SIG-M5 treated with dmso at 0.1 percent for 504 hours (cell line): ENCODE data around the gene TOR1A.
"Not testable (repeated sequence)": the region's sequence is repeated elsewhere in the genome, so short reads cannot be mapped to it uniquely, and the experiment has no call there.

Experiments
- DNase-seq: peaks from one replicate; lab custom pipeline; 2025; ENCODE audit not compliant: unreplicated experiment; lab: John Stamatoyannopoulos, UW

The TOR1A gene

DNA sequence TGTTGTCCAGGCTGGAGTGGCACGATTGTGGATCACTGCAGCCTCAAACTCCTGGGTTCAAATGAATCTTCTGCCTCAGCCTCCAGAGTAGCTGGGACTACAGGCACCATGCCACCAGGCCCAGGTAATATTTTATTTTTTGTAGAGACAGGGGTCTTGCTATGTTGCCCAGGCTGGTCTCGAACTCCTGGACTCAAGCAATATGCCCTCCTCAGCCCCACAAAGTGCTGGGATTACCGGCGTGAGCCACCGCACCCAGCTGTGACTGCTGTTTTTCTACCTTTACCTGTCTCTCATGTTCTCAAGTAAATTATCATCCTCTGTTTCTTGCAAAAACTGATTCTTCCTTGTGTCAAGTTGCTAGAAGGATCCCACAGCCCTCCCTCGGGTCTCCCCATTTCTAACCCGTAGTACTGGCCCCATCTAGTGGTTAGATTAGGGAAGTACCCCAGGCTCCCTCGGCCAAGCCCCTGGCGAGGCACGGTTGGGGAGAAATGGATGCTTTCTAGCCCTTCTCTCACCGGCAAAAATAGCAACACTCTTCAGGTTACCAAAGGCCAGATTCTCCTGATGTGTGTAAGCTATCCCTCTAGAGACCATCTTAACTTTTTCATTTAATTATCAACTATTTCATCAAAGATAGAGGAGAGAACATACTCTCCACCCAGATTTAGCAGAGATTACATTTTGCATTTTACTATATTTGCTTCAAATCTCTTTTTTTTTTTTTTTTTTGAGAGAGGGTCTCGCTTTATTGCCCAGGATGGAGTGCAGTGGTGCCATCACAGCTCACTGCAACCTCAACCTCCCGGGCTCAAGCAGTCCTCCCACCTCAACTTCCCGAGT lies 40.2 kb downstream of the TOR1A start:
- DNase-seq, result peak; percentile 74

DNA sequence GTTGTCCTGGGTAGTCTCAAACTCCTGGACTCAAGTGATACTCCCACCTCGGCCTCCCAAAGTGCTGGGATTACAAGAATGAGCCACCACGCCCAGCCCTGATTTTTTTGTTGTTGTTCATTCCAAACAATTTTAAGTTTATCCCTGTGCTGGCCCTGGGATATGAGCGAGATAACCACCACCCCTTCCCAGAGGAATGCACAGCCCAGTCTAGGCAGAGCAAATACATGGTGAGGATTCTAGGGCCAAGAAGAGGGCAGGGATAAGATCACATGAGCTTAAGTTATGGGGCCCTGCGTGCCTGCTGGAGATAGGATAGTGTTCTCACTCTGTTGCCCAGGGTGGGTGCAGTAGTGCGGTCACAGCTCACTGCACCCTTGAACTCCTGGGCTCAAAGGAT lies 42.0 kb downstream of the TOR1A start:
- DNase-seq, result no peak

DNA sequence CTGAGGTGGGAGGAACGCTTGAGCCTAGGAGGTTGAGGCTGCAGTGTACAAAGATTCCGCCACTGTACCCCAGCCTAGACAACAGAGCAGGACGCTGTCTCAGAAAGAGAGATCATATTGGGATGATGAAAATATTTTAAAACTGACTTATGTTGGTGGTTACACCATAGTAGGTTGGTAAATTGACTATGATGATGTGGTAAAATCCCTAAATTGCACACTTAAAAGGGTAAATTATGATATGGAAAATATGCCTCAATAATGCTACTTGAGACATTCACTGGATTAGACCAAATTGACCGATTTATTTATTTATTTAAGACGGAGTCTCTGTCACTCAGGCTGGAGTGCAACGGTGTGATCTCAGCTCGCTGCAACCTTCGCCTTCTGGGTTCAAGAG lies 42.8 kb downstream of the TOR1A start:
- no peak for DNase-seq

DNA sequence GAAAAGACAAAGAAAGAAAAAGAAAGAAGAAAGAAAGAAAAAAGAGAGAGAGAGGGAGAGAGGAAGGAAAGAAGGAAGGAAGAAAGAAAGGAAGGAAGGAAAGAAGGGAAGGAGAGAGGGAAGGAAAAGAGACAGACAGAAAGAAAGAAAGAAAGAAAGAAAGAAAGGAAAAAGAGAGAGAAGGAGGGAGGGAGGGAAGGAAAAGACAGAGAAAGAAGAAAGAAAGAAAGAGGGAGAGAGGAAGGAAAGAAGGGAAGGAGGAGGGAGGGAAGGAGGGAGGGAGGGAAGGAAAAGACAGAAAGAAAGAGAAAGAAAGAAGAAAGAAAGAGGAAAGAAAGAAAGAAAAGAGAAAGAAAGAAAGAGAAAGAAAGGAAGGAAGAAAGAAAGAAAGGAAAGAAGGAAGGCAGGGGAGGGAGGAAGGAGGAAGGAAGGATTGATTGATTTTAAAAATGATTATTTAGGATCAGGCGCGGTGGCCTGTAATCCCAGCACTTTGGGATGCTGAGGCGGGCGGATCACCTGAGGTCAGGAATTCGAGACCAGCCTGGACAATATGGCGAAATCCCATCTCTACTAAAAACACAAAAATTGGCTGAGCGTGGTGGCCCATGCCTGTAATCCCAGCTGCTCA lies 44.3 kb downstream of the TOR1A start:
- no peak for DNase-seq

DNA sequence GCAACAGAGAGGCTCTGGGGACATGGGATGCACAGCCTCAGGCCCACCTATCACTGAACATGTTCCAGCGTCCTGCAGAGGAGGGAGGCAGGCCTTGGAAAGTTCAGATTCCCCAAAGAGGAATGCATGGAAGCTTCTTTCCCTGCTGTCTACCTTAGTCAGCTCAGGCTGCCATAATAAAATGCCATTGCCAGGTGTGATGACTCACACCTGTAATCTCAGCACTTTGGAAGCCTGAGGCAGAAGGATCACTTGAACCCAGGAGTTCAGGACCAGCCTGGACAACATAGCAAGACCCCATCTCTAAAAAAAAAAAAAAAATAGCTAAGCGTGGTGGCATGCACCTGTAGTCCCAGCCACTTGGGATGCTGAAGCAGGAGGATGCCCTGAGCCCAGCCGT lies 45.5 kb downstream of the TOR1A start:
- DNase-seq, result no peak

DNA sequence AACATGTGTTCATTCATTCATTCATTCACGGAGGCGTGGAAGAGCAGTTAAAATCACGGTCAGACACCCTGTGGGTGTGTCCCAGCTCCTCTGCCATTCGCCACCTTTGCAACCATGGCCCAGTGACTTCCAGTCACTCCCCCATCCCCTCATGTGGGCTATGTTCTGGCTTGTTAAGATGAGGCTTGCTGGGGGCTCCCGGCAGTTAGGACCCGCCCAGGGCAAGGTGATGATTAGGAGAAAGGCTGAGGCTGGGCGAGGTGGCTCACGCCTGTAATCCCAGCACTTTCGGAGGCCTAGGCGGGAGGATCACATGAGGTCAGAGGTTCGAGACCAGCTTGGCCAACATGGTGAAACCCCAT lies 46.2 kb downstream of the TOR1A start:
- no peak for DNase-seq

- peak; percentile 98 for DNase-seq
Measured at GRCh38 chr9:129776938-129777768, 46.8 kb downstream of the TOR1A start.

DNA sequence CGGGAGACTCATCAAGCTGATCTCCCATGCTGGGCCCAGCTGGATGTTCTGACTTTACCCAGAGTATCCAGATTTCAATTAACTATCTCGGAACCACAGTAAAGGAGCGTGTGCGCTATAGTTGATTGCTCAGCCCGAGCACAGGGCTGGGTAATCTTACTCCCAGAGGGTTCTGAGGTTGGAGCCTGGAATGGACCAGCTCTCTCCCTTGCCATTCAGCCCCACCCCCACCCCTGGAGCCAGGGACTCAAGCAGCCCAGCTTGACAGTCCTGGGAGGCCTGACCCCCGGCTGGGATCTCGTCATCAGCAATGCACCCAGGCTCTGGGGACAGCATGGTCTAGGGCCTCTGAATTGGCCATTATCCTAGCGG lies 47.4 kb downstream of the TOR1A start:
- DNase-seq, result no peak

GRCh38 chr9:129776096-129776495 lies 47.8 kb downstream of the TOR1A start:
- not testable (repeated sequence) for DNase-seq

- no peak for DNase-seq
Measured at GRCh38 chr9:129775448-129775798, 48.5 kb downstream of the TOR1A start.

- DNase-seq, result no peak
Measured at GRCh38 chr9:129774791-129775447, 49.0 kb downstream of the TOR1A start.

GRCh38 chr9:129773262-129774048 lies 50.5 kb downstream of the TOR1A start:
- DNase-seq, result peak; percentile 66

- DNase-seq, result no peak
Measured at GRCh38 chr9:129770741-129771140, 53.2 kb downstream of the TOR1A start.

DNA sequence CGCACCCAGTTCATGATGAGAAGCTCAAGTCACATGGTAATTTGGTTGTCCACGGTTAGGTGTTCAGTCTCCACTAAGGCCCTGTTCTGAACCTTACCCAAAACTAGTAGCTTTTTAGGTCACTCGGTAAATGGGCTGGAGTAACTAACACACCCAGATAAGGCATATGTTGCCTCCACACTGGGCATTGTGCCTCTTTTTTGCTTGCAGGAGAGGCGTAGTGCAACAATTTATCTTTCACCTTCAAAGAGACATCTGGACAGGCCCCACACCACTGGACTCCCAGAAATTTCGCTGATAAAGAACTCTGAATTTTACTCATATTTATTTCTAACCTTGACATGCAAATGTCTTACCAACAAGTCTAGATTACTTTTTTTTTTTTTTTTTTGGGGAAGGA lies 54.3 kb downstream of the TOR1A start:
- DNase-seq, result no peak

GRCh38 chr9:129768486-129768885 lies 55.5 kb downstream of the TOR1A start:
- no peak for DNase-seq

- DNase-seq, result no peak
Measured at GRCh38 chr9:129765764-129766317, 58.1 kb downstream of the TOR1A start.

DNA sequence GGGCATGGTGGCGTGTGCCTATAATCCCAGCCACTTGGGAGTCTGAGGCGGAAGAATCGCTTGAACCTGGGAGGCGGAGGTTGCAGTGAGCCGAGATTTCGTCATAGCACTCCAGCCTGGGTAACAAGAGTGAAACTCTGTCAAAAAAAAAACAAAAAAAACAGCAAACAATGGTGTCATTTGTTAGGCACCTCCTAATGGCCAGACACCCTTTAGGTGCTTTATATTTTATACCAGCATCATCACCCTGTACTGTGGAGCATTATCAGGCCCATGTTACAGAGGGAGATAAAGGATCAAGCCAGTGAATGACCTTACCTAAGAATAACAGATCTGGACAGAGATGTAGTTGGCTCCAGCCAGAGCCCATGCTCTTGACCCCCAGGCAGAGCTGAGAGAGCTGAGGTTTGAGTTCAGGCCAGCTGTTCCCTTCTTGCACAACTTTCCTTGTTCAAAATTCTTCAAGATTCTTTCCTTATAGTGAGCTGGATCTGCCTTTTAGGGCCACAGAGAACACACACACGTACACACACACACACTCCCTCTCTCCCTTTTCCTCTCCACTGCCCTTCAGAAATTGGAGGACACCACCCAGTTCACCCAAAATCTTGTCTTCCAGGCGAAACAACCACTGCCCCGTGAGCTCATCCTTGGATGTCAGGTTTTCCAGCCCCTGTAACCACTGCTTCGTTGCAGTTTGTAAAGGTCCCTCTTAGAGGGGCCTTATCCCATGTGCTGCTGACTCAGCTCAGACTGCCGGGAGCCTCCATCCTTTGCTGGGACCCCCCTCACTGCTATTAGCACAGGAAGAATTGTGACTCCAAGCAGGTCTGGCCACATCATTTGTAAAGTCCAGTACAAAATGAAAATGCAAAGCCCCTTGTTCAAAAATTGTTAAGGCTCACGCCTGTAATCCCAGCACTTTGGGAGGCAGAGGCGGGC lies 60.7 kb downstream of the TOR1A start:
- DNase-seq, result peak; percentile 47
